BLaER1 (cell line): ENCODE data around the gene STK25.
"Not testable (repeated sequence)": the region's sequence is repeated elsewhere in the genome, so short reads cannot be mapped to it uniquely, and the experiment has no call there.

ENCODE experiments used
- H3K27ac ChIP-seq: shearing (Covaris generic); formaldehyde crosslinking; 2 replicates; pipeline ENCODE4 v1.8.1; 2022
- H3K27me3 ChIP-seq: shearing (Covaris generic); formaldehyde crosslinking; 2 replicates; pipeline ENCODE4 v1.8.1; 2022
- H3K36me3 ChIP-seq: shearing (Covaris generic); formaldehyde crosslinking; 2 replicates; pipeline ENCODE4 v1.8.1; 2022
- H3K4me1 ChIP-seq: shearing (Covaris generic); formaldehyde crosslinking; 2 replicates; pipeline ENCODE4 v1.8.1; 2022
- H3K4me2 ChIP-seq: shearing (Covaris generic); formaldehyde crosslinking; 2 replicates; pipeline ENCODE4 v1.8.1; 2022
- H3K4me3 ChIP-seq: shearing (Covaris generic); formaldehyde crosslinking; 2 replicates; pipeline ENCODE4 v1.8.1; 2022
- H3K9ac ChIP-seq: shearing (Covaris generic); formaldehyde crosslinking; 2 replicates; pipeline ENCODE4 v1.8.1; 2022
- H3K9me3 ChIP-seq: shearing (Covaris generic); formaldehyde crosslinking; 2 replicates; pipeline ENCODE4 v1.8.1; 2022
- H4K20me1 ChIP-seq: shearing (Covaris generic); formaldehyde crosslinking; 2 replicates; pipeline ENCODE4 v1.8.1; 2022
- Cebpa-rat ChIP-seq: shearing (Covaris generic); IDR thresholded peaks from 2 replicates; pipeline ENCODE4 v1.8.1; 2022

Gene STK25

DNA sequence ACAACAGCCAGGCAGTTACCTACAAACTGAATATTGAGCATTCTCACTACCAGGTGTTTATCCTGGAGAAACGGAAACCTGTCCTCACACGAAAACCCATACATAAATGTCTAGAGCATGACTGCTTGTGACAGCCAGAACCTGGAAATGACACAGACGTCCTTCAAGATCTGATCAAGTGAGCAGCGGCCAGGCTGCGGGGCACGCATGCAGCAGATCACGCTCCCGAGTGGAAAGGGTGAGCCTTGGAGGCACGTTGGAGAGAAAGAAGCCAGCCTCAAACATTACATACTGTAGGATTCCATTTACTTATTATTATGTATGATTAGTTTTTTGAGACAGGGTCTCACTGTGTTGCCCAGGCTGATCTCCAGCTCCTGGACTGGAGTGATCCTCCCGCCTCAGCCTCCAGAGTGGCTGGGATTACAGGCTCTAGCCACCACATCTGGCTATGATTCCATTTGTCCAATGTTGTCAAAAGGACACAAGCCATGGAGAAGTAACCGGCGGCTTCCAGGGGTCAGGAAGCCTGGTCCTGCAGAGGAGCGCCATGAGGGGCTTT lies 22.9 kb upstream of the STK25 start:
- H3K36me3 ChIP-seq = no peaks in the 10 kb centered on the region
- no peak overlapping the region for H3K4me2 ChIP-seq
- no peaks in the 10 kb centered on the region for H4K20me1 ChIP-seq
- no peak overlapping the region for H3K9ac ChIP-seq
- peaks cover 13% of the 10 kb centered on the region for H3K9me3 ChIP-seq
- H3K27me3 ChIP-seq = no peaks in the 10 kb centered on the region
- no peak for TF ChIP-seq Cebpa-rat
- H3K27ac ChIP-seq = no peak overlapping the region
- no peak overlapping the region for H3K4me3 ChIP-seq
- peaks cover 3% of the 10 kb centered on the region for H3K4me1 ChIP-seq

GRCh38 chr2:241530571-241530970 lies 22.2 kb upstream of the STK25 start:
- Histone ChIP-seq H4K20me1 (no peaks in the 10 kb centered on the region), H3K36me3 (no peaks in the 10 kb centered on the region), H3K4me2 (no peak overlapping the region), H3K4me1 (no peaks in the 10 kb centered on the region), H3K27ac (no peak overlapping the region), H3K27me3 (no peaks in the 10 kb centered on the region), H3K9ac (no peak overlapping the region), H3K4me3 (no peak overlapping the region), H3K9me3 (peaks cover 19% of the 10 kb centered on the region)
- no peak for TF ChIP-seq Cebpa-rat

GRCh38 chr2:241525818-241526780 lies 17.7 kb upstream of the STK25 start:
- H3K9me3 ChIP-seq = peaks cover 37% of the 10 kb centered on the region
- not testable (repeated sequence) for H3K4me1 ChIP-seq, H3K4me2 ChIP-seq, H3K36me3 ChIP-seq, H4K20me1 ChIP-seq, H3K27ac ChIP-seq, H3K4me3 ChIP-seq, H3K9ac ChIP-seq, H3K27me3 ChIP-seq

DNA sequence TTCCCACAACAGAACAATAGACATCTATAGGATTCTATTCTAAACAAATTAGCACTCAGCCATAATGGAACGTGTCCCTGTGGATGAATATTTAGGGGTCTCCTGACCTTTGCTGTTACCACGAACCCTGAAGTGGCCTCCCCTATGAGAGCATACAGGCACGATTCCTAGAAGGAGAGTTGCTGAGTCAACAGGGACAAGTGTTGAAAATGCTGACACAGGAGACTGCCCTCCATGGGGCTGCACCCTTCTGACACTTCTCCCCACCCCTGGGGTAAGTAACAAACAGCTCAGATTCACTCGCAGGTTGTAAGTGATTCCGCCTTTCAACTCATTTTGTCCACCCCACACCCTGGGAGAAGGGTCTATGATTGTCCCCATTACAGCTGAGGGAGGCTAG lies 14.1 kb upstream of the STK25 start:
- no peak for TF ChIP-seq Cebpa-rat
- Histone ChIP-seq H3K4me1 (peaks cover 18% of the 10 kb centered on the region), H3K4me2 (no peak overlapping the region), H3K9ac (no peak overlapping the region), H3K27me3 (no peaks in the 10 kb centered on the region), H3K36me3 (no peaks in the 10 kb centered on the region), H3K27ac (no peak overlapping the region), H3K9me3 (peaks cover 36% of the 10 kb centered on the region), H4K20me1 (no peaks in the 10 kb centered on the region), H3K4me3 (no peak overlapping the region)

DNA sequence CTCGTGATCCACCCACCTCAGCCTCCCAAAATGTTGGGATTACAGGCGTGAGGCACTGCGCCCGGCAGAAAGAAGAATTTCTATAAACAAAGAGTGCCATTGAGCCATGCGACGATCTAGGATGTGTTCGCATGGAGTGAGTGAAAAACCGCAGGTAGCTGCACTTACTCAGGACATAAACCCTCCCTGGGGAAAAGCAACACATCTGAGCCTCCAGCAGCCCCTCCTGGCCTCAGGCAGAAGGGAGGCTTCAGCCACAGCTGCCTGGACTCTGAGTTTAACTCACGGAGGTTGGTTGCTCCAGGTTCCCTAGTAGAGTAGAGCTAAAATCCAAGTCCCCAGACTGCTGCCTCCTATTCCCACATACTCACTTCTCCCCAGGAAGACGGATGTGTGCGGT lies 11.3 kb upstream of the STK25 start:
- no peak overlapping the region for H3K9ac ChIP-seq
- TF ChIP-seq Cebpa-rat = no peak
- H3K9me3 ChIP-seq = peaks cover 10% of the 10 kb centered on the region
- no peaks in the 10 kb centered on the region for H3K27me3 ChIP-seq
- H3K36me3 ChIP-seq = no peaks in the 10 kb centered on the region
- peaks cover 18% of the 10 kb centered on the region for H3K4me1 ChIP-seq
- H3K4me2 ChIP-seq = peak overlapping the region; percentile 46
- H4K20me1 ChIP-seq = no peaks in the 10 kb centered on the region
- no peak overlapping the region for H3K27ac ChIP-seq
- H3K4me3 ChIP-seq = no peak overlapping the region

- H3K9me3 ChIP-seq = no peaks in the 10 kb centered on the region; the same call in 1 of the 2 replicates
- no peaks in the 10 kb centered on the region for H3K36me3 ChIP-seq
- no peaks in the 10 kb centered on the region for H4K20me1 ChIP-seq
- H3K27me3 ChIP-seq = no peaks in the 10 kb centered on the region
- no peak overlapping the region for H3K4me3 ChIP-seq
- H3K4me1 ChIP-seq = peaks cover 18% of the 10 kb centered on the region
- no peak overlapping the region for H3K9ac ChIP-seq
- H3K27ac ChIP-seq = no peak overlapping the region
- no peak for TF ChIP-seq Cebpa-rat
- no peak overlapping the region for H3K4me2 ChIP-seq
Observed at GRCh38 chr2:241517297-241517696, 8.9 kb upstream of the STK25 start.

DNA sequence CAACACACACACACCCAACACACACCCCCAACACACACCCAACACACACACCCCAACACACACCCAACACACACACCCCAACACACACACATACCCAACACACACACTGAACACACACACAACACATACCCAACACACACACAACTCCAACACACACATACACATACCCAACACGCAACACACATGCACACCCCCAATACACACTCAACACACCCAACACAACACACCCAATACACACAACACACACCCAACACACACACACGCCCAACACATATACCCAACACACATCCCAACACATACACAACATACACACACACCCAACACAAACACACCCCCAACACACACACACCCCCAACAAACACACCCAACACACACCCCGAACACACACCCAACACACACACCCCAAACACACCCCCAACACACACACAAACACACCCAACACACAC lies 8.2 kb upstream of the STK25 start:
- no peaks in the 10 kb centered on the region for H3K27me3 ChIP-seq
- H3K27ac ChIP-seq = no peak overlapping the region
- no peak for TF ChIP-seq Cebpa-rat
- no peak overlapping the region for H3K4me2 ChIP-seq
- no peak overlapping the region for H3K9ac ChIP-seq
- H3K4me3 ChIP-seq = no peak overlapping the region
- no peaks in the 10 kb centered on the region for H4K20me1 ChIP-seq
- H3K4me1 ChIP-seq = peaks cover 18% of the 10 kb centered on the region
- no peaks in the 10 kb centered on the region; the same call in 1 of the 2 replicates for H3K9me3 ChIP-seq
- H3K36me3 ChIP-seq = no peaks in the 10 kb centered on the region

GRCh38 chr2:241514986-241515737 lies 6.8 kb upstream of the STK25 start:
- no peaks in the 10 kb centered on the region for H3K36me3 ChIP-seq
- H3K4me1 ChIP-seq = peaks cover 9% of the 10 kb centered on the region
- no peak overlapping the region for H3K9ac ChIP-seq
- no peak for TF ChIP-seq Cebpa-rat
- H3K9me3 ChIP-seq = no peaks in the 10 kb centered on the region; the same call in 1 of the 2 replicates
- no peak overlapping the region for H3K4me3 ChIP-seq
- no peaks in the 10 kb centered on the region for H3K27me3 ChIP-seq
- H3K4me2 ChIP-seq = no peak overlapping the region
- no peaks in the 10 kb centered on the region for H4K20me1 ChIP-seq
- no peak overlapping the region for H3K27ac ChIP-seq

DNA sequence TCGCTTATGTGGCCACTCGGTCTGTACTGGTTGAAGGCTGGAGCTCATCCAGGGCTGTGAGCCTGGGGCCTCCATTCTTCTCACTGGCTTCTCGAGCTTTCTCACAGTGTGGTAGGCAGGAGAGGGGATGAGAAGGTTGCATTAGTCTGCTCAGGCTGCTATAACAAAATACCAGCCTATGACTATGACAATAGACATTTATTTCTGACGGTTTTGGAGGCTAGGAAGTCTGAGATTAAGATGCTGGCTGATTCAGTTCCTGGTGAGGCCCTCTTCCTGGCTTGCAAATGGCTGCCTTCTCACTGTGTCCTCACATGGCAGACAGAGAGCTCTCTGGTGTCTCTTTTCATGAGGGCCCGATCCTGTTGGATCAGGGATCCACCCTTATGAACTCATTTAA lies 6.2 kb upstream of the STK25 start:
- TF ChIP-seq Cebpa-rat = no peak
- Histone ChIP-seq H3K4me1 (peaks cover 4% of the 10 kb centered on the region), H3K9me3 (no peaks in the 10 kb centered on the region; the same call in 1 of the 2 replicates), H3K27me3 (no peaks in the 10 kb centered on the region), H4K20me1 (no peaks in the 10 kb centered on the region), H3K27ac (no peak overlapping the region), H3K4me3 (no peak overlapping the region), H3K9ac (no peak overlapping the region), H3K4me2 (no peak overlapping the region), H3K36me3 (no peaks in the 10 kb centered on the region)
